ENCODE measurements around the gene ZNF468. TPM values are rescaled to one million over a fixed set of nuclear protein-coding genes. Genes with fewer than 3 reads are reported as not detected.
"Not testable (repeated sequence)": the region's sequence is repeated elsewhere in the genome, so short reads cannot be mapped to it uniquely, and the experiment has no call there.

The ZNF468 gene
- total RNA-seq, 2 donors from 2014 or later = 10.9 to 16.2 TPM

GRCh38 chr19:52856540-52857377, 660 bp downstream of the ZNF468 start:
- not testable (repeated sequence) for DNase-seq (ENCODE audit: low spot score in 2 of 2)
- ATAC-seq = peak in 1 of 2 donors; percentile 2
- peaks cover 22 to 61% of the 10 kb centered on the region in 2 donors for H3K36me3 Mint-ChIP-seq
- peaks cover 0 to 15% of the 10 kb centered on the region in 2 donors for H3K9me3 Mint-ChIP-seq
- H3K27ac Mint-ChIP-seq = peak overlapping the region; percentile 77 to 94

GRCh38 chr19:52847352-52847751, 10.1 kb downstream of the ZNF468 start:
- H3K27ac Mint-ChIP-seq; ATAC-seq; DNase-seq (ENCODE audit: low spot score in 2 of 2): not testable (repeated sequence)
- Mint-ChIP-seq H3K36me3 (peaks cover 75 to 90% of the 10 kb centered on the region in 2 donors), H3K9me3 (peaks cover 35 to 39% of the 10 kb centered on the region in 2 donors)

- Mint-ChIP-seq H3K36me3 (peaks cover 89 to 96% of the 10 kb centered on the region in 2 donors), H3K9me3 (peaks cover 51 to 57% of the 10 kb centered on the region in 2 donors)
- ATAC-seq; H3K27ac Mint-ChIP-seq; DNase-seq (ENCODE audit: low spot score in 2 of 2): not testable (repeated sequence)
Measured at GRCh38 chr19:52840825-52841465, 16.5 kb downstream of the ZNF468 start.

GRCh38 chr19:52834289-52834688, 23.1 kb downstream of the ZNF468 start:
- peaks cover 48 to 55% of the 10 kb centered on the region in 2 donors for H3K9me3 Mint-ChIP-seq
- not testable (repeated sequence) for H3K27ac Mint-ChIP-seq; ATAC-seq; DNase-seq (ENCODE audit: low spot score in 2 of 2)
- H3K36me3 Mint-ChIP-seq = peaks cover 66 to 72% of the 10 kb centered on the region in 2 donors

GRCh38 chr19:52833541-52833940, 23.9 kb downstream of the ZNF468 start:
- not testable (repeated sequence) for DNase-seq (ENCODE audit: low spot score in 2 of 2); H3K27ac Mint-ChIP-seq; ATAC-seq
- peaks cover 61 to 66% of the 10 kb centered on the region in 2 donors for H3K36me3 Mint-ChIP-seq
- peaks cover 48 to 55% of the 10 kb centered on the region in 2 donors for H3K9me3 Mint-ChIP-seq

- ATAC-seq = not testable (repeated sequence)
Measured at GRCh38 chr19:52829866-52830265, 27.6 kb downstream of the ZNF468 start.

GRCh38 chr19:52825765-52826164, 31.7 kb downstream of the ZNF468 start:
- ATAC-seq (no peak), DNase-seq (ENCODE audit: low spot score in 2 of 2) (no peak)
- no peak overlapping the region for H3K27ac Mint-ChIP-seq
- peaks cover 22 to 51% of the 10 kb centered on the region in 2 donors for H3K36me3 Mint-ChIP-seq
- H3K9me3 Mint-ChIP-seq = peaks cover 14 to 22% of the 10 kb centered on the region in 2 donors

More at GRCh38 chr19:52829866-52830265, 27.6 kb downstream of the ZNF468 start:
- Mint-ChIP-seq H3K36me3 (peaks cover 34 to 54% of the 10 kb centered on the region in 2 donors), H3K9me3 (peaks cover 26 to 33% of the 10 kb centered on the region in 2 donors)
- not testable (repeated sequence) for H3K27ac Mint-ChIP-seq; DNase-seq (ENCODE audit: low spot score in 2 of 2)

- Mint-ChIP-seq H3K27ac (no peak overlapping the region), H3K36me3 (peaks cover 20 to 54% of the 10 kb centered on the region in 2 donors), H3K9me3 (peaks cover 12 to 28% of the 10 kb centered on the region in 2 donors)
- ATAC-seq (no peak), DNase-seq (ENCODE audit: low spot score in 2 of 2) (no peak)
Measured at GRCh38 chr19:52823676-52824075, 33.7 kb downstream of the ZNF468 start.

GRCh38 chr19:52821204-52821960, 36.0 kb downstream of the ZNF468 start, which contains the start of gene ZNF28:
Gene ZNF28 (minus strand): TSS chr19:52821633. CDS start chr19:52817958, 3,675 bp downstream.
- ATAC-seq (peak; percentile 100), DNase-seq (ENCODE audit: low spot score in 2 of 2) (peak; percentile 44 to 81)

GRCh38 chr19:52820472-52821203, 36.8 kb downstream of the ZNF468 start:
- Mint-ChIP-seq H3K36me3 (peaks cover 36 to 61% of the 10 kb centered on the region in 2 donors), H3K9me3 (peaks cover 10 to 31% of the 10 kb centered on the region in 2 donors), H3K27ac (peak overlapping the region; percentile 61 to 92)
- DNase-seq (ENCODE audit: low spot score in 2 of 2) = peak in 1 of 2 donors; percentile 16
- peak; percentile 34 to 48 for ATAC-seq

More at GRCh38 chr19:52821204-52821960, 36.0 kb downstream of the ZNF468 start, which contains the start of gene ZNF28:
- H3K9me3 Mint-ChIP-seq = peaks cover 10 to 31% of the 10 kb centered on the region in 2 donors
- H3K27ac Mint-ChIP-seq = peak within 1 kb of the TSS; percentile 61 to 92
- peaks cover 36 to 61% of the 10 kb centered on the region in 2 donors for H3K36me3 Mint-ChIP-seq

GRCh38 chr19:52809801-52810200, 47.6 kb downstream of the ZNF468 start:
- no peak overlapping the region for H3K27ac Mint-ChIP-seq
- peaks cover 20 to 23% of the 10 kb centered on the region in 2 donors for H3K9me3 Mint-ChIP-seq
- no peak for ATAC-seq
- no peak for DNase-seq (ENCODE audit: low spot score in 2 of 2)
- peaks cover 50 to 68% of the 10 kb centered on the region in 2 donors for H3K36me3 Mint-ChIP-seq

GRCh38 chr19:52799950-52800640, 57.3 kb downstream of the ZNF468 start:
- DNase-seq (ENCODE audit: low spot score in 2 of 2); ATAC-seq; H3K27ac Mint-ChIP-seq: not testable (repeated sequence)
- peaks cover 88 to 90% of the 10 kb centered on the region in 2 donors for H3K36me3 Mint-ChIP-seq
- H3K9me3 Mint-ChIP-seq = peaks cover 58 to 63% of the 10 kb centered on the region in 2 donors

- peaks cover 3 to 47% of the 10 kb centered on the region in 2 donors for H3K9me3 Mint-ChIP-seq
Measured at GRCh38 chr19:52789440-52789839, 68.0 kb downstream of the ZNF468 start.

More at GRCh38 chr19:52789440-52789839, 68.0 kb downstream of the ZNF468 start:
- ATAC-seq = no peak
- Mint-ChIP-seq H3K36me3 (peaks cover 31 to 76% of the 10 kb centered on the region in 2 donors), H3K27ac (no peak overlapping the region)
- DNase-seq (ENCODE audit: low spot score in 2 of 2) = no peak

Measured in activated naive CD4-positive, alpha-beta T cell treated with anti-CD3 and anti-CD28 coated beads, Interleukin-2, amount 50 U/mL, for 72 hours (primary cell).